A673 (cell line): Measurements from ENCODE around the gene KRTAP3-2. TPM values are rescaled to one million over a fixed set of nuclear protein-coding genes. Genes with fewer than 3 reads are reported as not detected.

Source experiments
- BruUV-seq: library from RNA; stranded (reverse); fragments of 400-500 nt; replicated peaks from 2 replicates; lab custom pipeline; 2021; lab: Mats Ljungman, UMichigan
- CTCF ChIA-PET: fragments of 300-600 bp; sonication (Branson Sonifier 250); formaldehyde crosslinking; loops from one replicate; lab custom pipeline; 2022; ENCODE audit warnings: antibody characterized with exemption; lab: Charles Lee
- POLR2A ChIA-PET: fragments of 300-600 bp; sonication (Branson Sonifier 250); formaldehyde crosslinking; loops from one replicate; lab custom pipeline; 2022; ENCODE audit warnings: antibody characterized with exemption; ENCODE audit not compliant: low non-redundant PET; lab: Charles Lee
- DNase-seq: peaks from one replicate; pipeline ENCODE4 v3.0.0-alpha.2; 2015; ENCODE audit warnings: low spot score
- H3K27ac ChIP-seq: fragments of 200-600 bp; sonication (generic); 2 replicates; pipeline ENCODE4 v1.5.1; 2016; ENCODE audit warnings: mixed run types, low read depth, mild to moderate bottlenecking, mixed read lengths, antibody characterized with exemption, low read length; ENCODE audit not compliant: poor library complexity, severe bottlenecking
- H3K27me3 ChIP-seq: fragments of 200-600 bp; sonication (generic); replicated peaks from 2 replicates; pipeline ENCODE4 v1.6.1; 2017; ENCODE audit warnings: mixed run types, low read depth, mild to moderate bottlenecking, mixed read lengths, antibody characterized with exemption, low read length; ENCODE audit not compliant: insufficient read depth, poor library complexity
- H3K36me3 ChIP-seq: fragments of 200-600 bp; sonication (generic); 2 replicates; pipeline ENCODE4 v1.6.1; 2016; ENCODE audit warnings: mixed run types, mild to moderate bottlenecking, mixed read lengths, antibody characterized with exemption, low read length; ENCODE audit not compliant: insufficient read depth, poor library complexity, severe bottlenecking
- H3K4me1 ChIP-seq: fragments of 200-600 bp; sonication (generic); 2 replicates; pipeline ENCODE4 v1.6.1; 2017; ENCODE audit warnings: mixed run types, mild to moderate bottlenecking, mixed read lengths, antibody characterized with exemption, low read length; ENCODE audit not compliant: insufficient read depth, poor library complexity, severe bottlenecking
- H3K4me3 ChIP-seq: fragments of 200-600 bp; sonication (generic); 2 replicates; pipeline ENCODE4 v1.5.1; 2016; ENCODE audit warnings: low read depth, mixed run types, mild to moderate bottlenecking, mixed read lengths, low read length; ENCODE audit not compliant: poor library complexity, severe bottlenecking
- H3K9me3 ChIP-seq: fragments of 200-600 bp; sonication (generic); 2 replicates; pipeline ENCODE4 v1.6.1; 2016; ENCODE audit warnings: mixed run types, low read depth, mild to moderate bottlenecking, mixed read lengths, antibody characterized with exemption, low read length; ENCODE audit not compliant: poor library complexity, severe bottlenecking
- CTCF ChIP-seq: fragments of 300-800, 200-600 bp; sonication (generic); conservative IDR thresholded peaks from 2 replicates; pipeline ENCODE4 v1.5.1; 2017; ENCODE audit warnings: low read depth, mild to moderate bottlenecking, antibody characterized with exemption, low read length, moderate library complexity, mixed read lengths
- EZH2 ChIP-seq: fragments of 200-600 bp; sonication (generic); IDR thresholded peaks from 2 replicates; pipeline ENCODE4 v1.6.1; 2017; ENCODE audit warnings: borderline replicate concordance, low read depth, mild to moderate bottlenecking, mixed read lengths, antibody characterized with exemption, low read length; ENCODE audit not compliant: poor library complexity, severe bottlenecking
- intact Hi-C: fragments of 100-400 bp; cut with micrococcal nuclease; formaldehyde crosslinking; loops from one replicate; pipeline ENCODE4 v1.10.0; 2022; ENCODE audit not compliant: unreplicated experiment
- total RNA-seq: library from RNA; stranded (reverse); gene quantifications from 2 replicates; pipeline ENCODE4 v1.2.3, GENCODE V29; 2021

KRTAP3-2 gene
- total RNA-seq, 1 experiment from 2014 or later, result not detected

GRCh38 chr17:40950176-40950575 is 49.5 kb downstream of the KRTAP3-2 start:
- DNase-seq, result no peak
- H3K9me3 ChIP-seq, result no peaks in the 10 kb centered on the region
- H3K4me1 ChIP-seq, result peaks cover 15% of the 10 kb centered on the region
- ChIA-PET POLR2A (no interaction called here), CTCF (no interaction called here)
- no peaks in the 10 kb centered on the region for H3K27me3 ChIP-seq
- no peak overlapping the region for H3K4me3 ChIP-seq
- H3K27ac ChIP-seq, result no peak overlapping the region
- intact Hi-C loops, result no loop called here
- no peak for TF ChIP-seq EZH2
- no peak for TF ChIP-seq CTCF
- no TSS peak for BruUV-seq
- no peaks in the 10 kb centered on the region for H3K36me3 ChIP-seq

- intact Hi-C loops, result no loop called here
- no peaks in the 10 kb centered on the region for H3K27me3 ChIP-seq
- TF ChIP-seq CTCF (no peak), EZH2 (no peak)
- no peaks in the 10 kb centered on the region for H3K36me3 ChIP-seq
- peaks cover 15% of the 10 kb centered on the region for H3K4me1 ChIP-seq
- no peaks in the 10 kb centered on the region for H3K9me3 ChIP-seq
- no peak overlapping the region for H3K4me3 ChIP-seq
- POLR2A ChIA-PET, result no interaction called here
- H3K27ac ChIP-seq, result no peak overlapping the region
- CTCF ChIA-PET, result no interaction called here
- no peak for DNase-seq
- no TSS peak for BruUV-seq
Measured at GRCh38 chr17:40949418-40949817, 50.3 kb downstream of the KRTAP3-2 start.

Other genes starting within 250 kb of the KRTAP3-2 start
- 0.28 and 0.42 TPM in 2 replicates for gene KRT25, start 244.6 kb downstream of the KRTAP3-2 start, total RNA-seq
- not detected in 2 replicates for gene KRT26, start 227.7 kb downstream of the KRTAP3-2 start, total RNA-seq
- gene KRT27, start 217.4 kb downstream of the KRTAP3-2 start, total RNA-seq, result not detected in 2 replicates
- gene KRT28, start 199.9 kb downstream of the KRTAP3-2 start, total RNA-seq, result not detected in 2 replicates
- 35.0 and 36.2 TPM in 2 replicates for gene KRT10, start 177.3 kb downstream of the KRTAP3-2 start, total RNA-seq
- not detected in 2 replicates for gene KRT12, start 132.7 kb downstream of the KRTAP3-2 start, total RNA-seq
- gene KRT20, start 114.7 kb downstream of the KRTAP3-2 start, total RNA-seq, result not detected in 2 replicates
- gene KRT23, start 62.3 kb downstream of the KRTAP3-2 start, total RNA-seq, result not detected in 2 replicates
- gene KRT39, start 33.0 kb downstream of the KRTAP3-2 start, total RNA-seq, result not detected in 2 replicates
- gene KRT40, start 15.6 kb downstream of the KRTAP3-2 start, total RNA-seq, result 0.98 and 1.1 TPM in 2 replicates
- gene KRTAP3-3, start 5.7 kb downstream of the KRTAP3-2 start, total RNA-seq, result not detected in 2 replicates
- not detected in 2 replicates for gene KRTAP3-1, start 9.2 kb upstream of the KRTAP3-2 start, total RNA-seq
- gene KRTAP1-5, start 27.3 kb upstream of the KRTAP3-2 start, total RNA-seq, result not detected in 2 replicates
- gene KRTAP1-4, start 30.3 kb upstream of the KRTAP3-2 start, total RNA-seq, result not detected in 2 replicates
- not detected in 2 replicates for gene KRTAP1-3, start 35.0 kb upstream of the KRTAP3-2 start, total RNA-seq
- gene KRTAP1-1, start 41.5 kb upstream of the KRTAP3-2 start, total RNA-seq, result not detected in 2 replicates
- gene KRTAP2-1, start 47.4 kb upstream of the KRTAP3-2 start, total RNA-seq, result not detected in 2 replicates
- gene KRTAP2-2, start 55.3 kb upstream of the KRTAP3-2 start, total RNA-seq, result not detected in 2 replicates
- not detected in 2 replicates for gene KRTAP2-3, start 60.2 kb upstream of the KRTAP3-2 start, total RNA-seq
- not detected in 2 replicates for gene KRTAP2-4, start 66.0 kb upstream of the KRTAP3-2 start, total RNA-seq
- not detected in 2 replicates for gene KRTAP4-7, start 84.2 kb upstream of the KRTAP3-2 start, total RNA-seq
- gene KRTAP4-8, start 98.2 kb upstream of the KRTAP3-2 start, total RNA-seq, result not detected in 2 replicates
- not detected in 2 replicates for gene KRTAP4-16, start 102.3 kb upstream of the KRTAP3-2 start, total RNA-seq
- gene KRTAP4-9, start 105.5 kb upstream of the KRTAP3-2 start, total RNA-seq, result 1.0 and 1.2 TPM in 2 replicates
- not detected in 2 replicates for gene KRTAP4-11, start 118.5 kb upstream of the KRTAP3-2 start, total RNA-seq
- gene KRTAP4-12, start 124.3 kb upstream of the KRTAP3-2 start, total RNA-seq, result not detected in 2 replicates
- not detected in 2 replicates for gene KRTAP4-6, start 140.6 kb upstream of the KRTAP3-2 start, total RNA-seq
- not detected in 2 replicates for gene KRTAP4-5, start 149.9 kb upstream of the KRTAP3-2 start, total RNA-seq
- gene KRTAP4-4, start 160.8 kb upstream of the KRTAP3-2 start, total RNA-seq, result not detected in 2 replicates
- gene KRTAP4-3, start 168.3 kb upstream of the KRTAP3-2 start, total RNA-seq, result not detected in 2 replicates
- gene KRTAP4-2, start 178.3 kb upstream of the KRTAP3-2 start, total RNA-seq, result not detected in 2 replicates
- not detected in 2 replicates for gene KRTAP4-1, start 185.0 kb upstream of the KRTAP3-2 start, total RNA-seq
- not detected in 2 replicates for gene KRTAP9-1, start 190.0 kb upstream of the KRTAP3-2 start, total RNA-seq
- not detected in 2 replicates for gene KRTAP9-2, start 226.7 kb upstream of the KRTAP3-2 start, total RNA-seq
- gene KRTAP9-3, start 232.5 kb upstream of the KRTAP3-2 start, total RNA-seq, result not detected in 2 replicates
- not detected in 2 replicates for gene KRTAP9-8, start 238.1 kb upstream of the KRTAP3-2 start, total RNA-seq
- not detected in 2 replicates for gene KRTAP9-4, start 249.8 kb upstream of the KRTAP3-2 start, total RNA-seq